Spleen (tissue), 11 donors: ENCODE results near the gene HOXB6. TPM values are rescaled to one million over a fixed set of nuclear protein-coding genes. Genes with fewer than 3 reads are reported as not detected.

ENCODE experiments used
- DNase-seq: peaks from one replicate; pipeline ENCODE4 v3.0.0-alpha.2; 2020
- H3K27ac ChIP-seq, 8 donors: fragments of 200-600 bp; sonication (generic) in 7 of 8; 1 replicate in 4 of 8; 2 replicates in 4 of 8; pipeline versions ENCODE4 v1.5.0 to v1.8.0; 2016 to 2021; ENCODE audit warnings: inconsistent platforms in 4 of 8, mild to moderate bottlenecking in 4 of 8, moderate library complexity in 1 of 8
- H3K27me3 ChIP-seq, 7 donors: fragments of 200-600 bp; sonication (generic) in 6 of 7; replicated peaks in 1 of 7; 1 replicate in 4 of 7; 2 replicates in 3 of 7; pipeline versions ENCODE4 v1.5.0 to v1.8.0; 2016 to 2021; ENCODE audit warnings: inconsistent platforms in 3 of 7, mild to moderate bottlenecking in 1 of 7
- H3K36me3 ChIP-seq, 6 donors: fragments of 200-600 bp; sonication (generic) in 5 of 6; 1 replicate in 4 of 6; 2 replicates in 2 of 6; pipeline versions ENCODE4 v1.5.0 to v1.8.0; 2016 to 2021; ENCODE audit warnings: inconsistent platforms in 2 of 6
- H3K4me1 ChIP-seq, 6 donors: fragments of 200-600 bp; sonication (generic) in 5 of 6; 1 replicate in 3 of 6; 2 replicates in 3 of 6; pipeline versions ENCODE4 v1.5.0 to v1.8.0; 2016 to 2021; ENCODE audit warnings: inconsistent platforms in 3 of 6
- H3K4me3 ChIP-seq, 8 donors: fragments of 200-600 bp; sonication (generic) in 7 of 8; 1 replicate in 4 of 8; 2 replicates in 4 of 8; pipeline versions ENCODE4 v1.5.0 to v1.8.0; 2016 to 2021; ENCODE audit warnings: inconsistent platforms in 4 of 8, mild to moderate bottlenecking in 4 of 8, moderate library complexity in 2 of 8
- H3K9me3 ChIP-seq, 8 donors: fragments of 200-600 bp; sonication (generic) in 7 of 8; 1 replicate in 4 of 8; 2 replicates in 4 of 8; pipeline versions ENCODE4 v1.5.0 to v1.8.0; 2016 to 2021; ENCODE audit warnings: inconsistent platforms in 4 of 8
- CTCF ChIP-seq, 11 experiments: fragments of 200-600 bp in 7 of 11; fragments of 450-650 bp in 4 of 11; sonication (generic) in 4 of 11; IDR thresholded peaks in 8 of 11; conservative IDR thresholded peaks in 3 of 11; 1 replicate in 7 of 11; 2 replicates in 4 of 11; pipeline versions ENCODE4 v1.4.0 to v1.8.0; 2016 to 2021; ENCODE audit warnings: antibody characterized with exemption in 11 of 11, inconsistent platforms in 4 of 11, mild to moderate bottlenecking in 1 of 11
- POLR2A ChIP-seq, 3 donors: fragments of 450-650 bp; IDR thresholded peaks; one replicate each; pipeline ENCODE4 v1.5.1; 2017; ENCODE audit warnings: antibody characterized with exemption in 3 of 3, mild to moderate bottlenecking in 1 of 3
- POLR2AphosphoS5 ChIP-seq, 3 donors: sonication (generic); formaldehyde crosslinking; IDR thresholded peaks; one replicate each; pipeline ENCODE4 v1.5.1; 2017; ENCODE audit warnings: antibody characterized with exemption in 3 of 3
- WGBS, 5 donors: extraction: QIAGEN DNeasy Blood & Tissue Kit in 3 of 5; methylation state at CpG; one replicate each; pipeline versions ENCODE4 v1.1.5 to v1.1.7; 2013 to 2018; 5-methylcytosine and 5-hydroxymethylcytosine counted together
- intact Hi-C: fragments of 100-400 bp; cut with DNase I; formaldehyde crosslinking; loops from one replicate; pipeline ENCODE4 v1.15.0; 2023; ENCODE audit warnings: low total_unique reads
- polyA plus RNA-seq, 3 donors: library from polyadenylated mRNA; stranded (reverse); fragments of 200-250 nt; gene quantifications; one replicate each; pipeline ENCODE4 v1.2.1, GENCODE V29; 2013
- total RNA-seq, 7 donors: library from RNA; depleted of rRNA in 3 of 7; stranded (reverse); fragments of >200 nt in 3 of 7; fragmentation: NEBNext Ultra II Directional in 4 of 7; extraction: Animal tissue kit (Norgen Biotek cat#: 25700) in 4 of 7; gene quantifications; one replicate each; pipeline versions ENCODE4 v1.1.0 to v1.2.1, GENCODE V29; 2016 to 2021
- donor health status: healthy with polysubstance abuse.
- donor health status: DM: no; HTN: no; CAD: no; lungs with moderate emphysema.
- donor health status: DM: no; HTN: no; CAD: no.
- donor health status: Bipolar disorder and iron deficiency.
- donor health status: healthy.
- donor health status: DM: no; HTN: no; CAD: no.
- donor health status: DM: yes; HTN: yes; CAD: no.

HOXB6 gene
- total and polyA plus RNA-seq, 10 donors: 1.2 to 4.5 (median 2.9) TPM

- Histone ChIP-seq H3K4me3 (no peak overlapping the region), H3K9me3 (no peaks in the 10 kb centered on the region), H3K36me3 (no peaks in the 10 kb centered on the region), H3K27ac (peak overlapping the region in 4 of 8 donors; percentile 68 to 89 (median 84)), H3K4me1 (peaks cover 0 to 64% (median 13%) of the 10 kb centered on the region in 6 donors), H3K27me3 (peaks cover 0 to 90% (median 18%) of the 10 kb centered on the region in 7 donors)
- DNase-seq: no peak
- 41 to 62% (median 48%) methylated on average over 2 of the region's 2 CpGs for WGBS, 5 donors
- intact Hi-C loops: no loop called here
- TF ChIP-seq POLR2AphosphoS5 (IDR thresholded peaks at IDR 0.05): no peak
- TF ChIP-seq POLR2A (IDR thresholded peaks at IDR 0.05): no peak
- TF ChIP-seq CTCF (IDR thresholded peaks at IDR 0.05 in 8 of 11, conservative IDR thresholded peaks at IDR 0.05 in 3 of 11): no peak
Observed at GRCh38 chr17:48566717-48567116, 38.1 kb downstream of the HOXB6 start.

GRCh38 chr17:48565925-48566710, 38.7 kb downstream of the HOXB6 start:
- H3K4me1 ChIP-seq: peaks cover 0 to 69% (median 15%) of the 10 kb centered on the region in 6 donors
- H3K9me3 ChIP-seq: no peaks in the 10 kb centered on the region
- H3K36me3 ChIP-seq: no peaks in the 10 kb centered on the region
- TF ChIP-seq POLR2AphosphoS5 (IDR thresholded peaks at IDR 0.05) (no peak), CTCF (IDR thresholded peaks at IDR 0.05 in 8 of 11, conservative IDR thresholded peaks at IDR 0.05 in 3 of 11) (no peak), POLR2A (IDR thresholded peaks at IDR 0.05) (no peak)
- peak overlapping the region in 5 of 8 donors; percentile 68 to 89 (median 72) for H3K27ac ChIP-seq
- peaks cover 0 to 93% (median 18%) of the 10 kb centered on the region in 7 donors for H3K27me3 ChIP-seq
- no peak for DNase-seq
- WGBS, 5 donors: 72 to 89% (median 76%) methylated on average over 4 of the region's 4 CpGs
- H3K4me3 ChIP-seq: no peak overlapping the region
- intact Hi-C loops: no loop called here

GRCh38 chr17:48565022-48565554, 39.7 kb downstream of the HOXB6 start:
- TF ChIP-seq CTCF (IDR thresholded peaks at IDR 0.05 in 8 of 11, conservative IDR thresholded peaks at IDR 0.05 in 3 of 11) (no peak), POLR2A (IDR thresholded peaks at IDR 0.05) (no peak), POLR2AphosphoS5 (IDR thresholded peaks at IDR 0.05) (no peak)

More at GRCh38 chr17:48565022-48565554, 39.7 kb downstream of the HOXB6 start:
- Histone ChIP-seq H3K4me3 (peak overlapping the region in 2 of 8 donors; percentile 42 to 59), H3K27ac (peak overlapping the region in 7 of 8 donors; percentile 55 to 89 (median 70)), H3K36me3 (no peaks in the 10 kb centered on the region), H3K27me3 (peaks cover 0 to 84% (median 18%) of the 10 kb centered on the region in 7 donors), H3K4me1 (peaks cover 0 to 76% (median 15%) of the 10 kb centered on the region in 6 donors), H3K9me3 (no peaks in the 10 kb centered on the region)
- no peak for DNase-seq
- intact Hi-C loops: no loop called here
- 65 to 85% (median 78%) methylated on average over 2 of the region's 2 CpGs for WGBS, 5 donors
